ENCODE measurements around the gene SPDEF. TPM values are rescaled to one million over a fixed set of nuclear protein-coding genes. Genes with fewer than 3 reads are reported as not detected.

SPDEF gene
- total RNA-seq, 1 experiment from 2014 or later: not detected

- no peaks in the 10 kb centered on the region for H3K27me3 Mint-ChIP-seq (ENCODE audit: insufficient read depth, unreplicated experiment)
- intact Hi-C loops (cut with micrococcal nuclease): no loop called here
Observed at GRCh38 chr6:34540222-34540621, 15.9 kb downstream of the SPDEF start.

GRCh38 chr6:34539181-34539580, 16.9 kb downstream of the SPDEF start:
- Mint-ChIP-seq H3K27ac (ENCODE audit: low read depth, unreplicated experiment) (no peak overlapping the region), H3K27me3 (ENCODE audit: insufficient read depth, unreplicated experiment) (no peaks in the 10 kb centered on the region), H3K4me1 (ENCODE audit: insufficient read depth, unreplicated experiment) (peaks cover 9% of the 10 kb centered on the region), H3K9me3 (ENCODE audit: unreplicated experiment) (no peaks in the 10 kb centered on the region), H3K4me3 (ENCODE audit: unreplicated experiment) (no peak overlapping the region), H3K36me3 (ENCODE audit: insufficient read depth, unreplicated experiment) (no peaks in the 10 kb centered on the region)
- no TSS peak for BruUV-seq (replicated peaks)
- POLR2A ChIA-PET: no interaction called here
- no peak for DNase-seq (ENCODE audit: unreplicated experiment)
- intact Hi-C loops (cut with micrococcal nuclease): no loop called here
- CTCF ChIA-PET: no interaction called here
- TF ChIP-seq CTCF (IDR thresholded peaks at IDR 0.05; ENCODE audit: unreplicated experiment): no peak

More at GRCh38 chr6:34540222-34540621, 15.9 kb downstream of the SPDEF start:
- POLR2A ChIA-PET: no interaction called here
- Mint-ChIP-seq H3K4me3 (ENCODE audit: unreplicated experiment) (no peak overlapping the region), H3K4me1 (ENCODE audit: insufficient read depth, unreplicated experiment) (peaks cover 9% of the 10 kb centered on the region), H3K36me3 (ENCODE audit: insufficient read depth, unreplicated experiment) (no peaks in the 10 kb centered on the region), H3K27ac (ENCODE audit: low read depth, unreplicated experiment) (no peak overlapping the region), H3K9me3 (ENCODE audit: unreplicated experiment) (no peaks in the 10 kb centered on the region)
- CTCF ChIA-PET: interaction anchor here (0.9 kb wide), 1 partner anchor 81 kb away, joined by 4 read pairs; no protein-coding TSS in a partner anchor
- no peak for TF ChIP-seq CTCF (IDR thresholded peaks at IDR 0.05; ENCODE audit: unreplicated experiment)
- BruUV-seq (replicated peaks): no TSS peak
- no peak for DNase-seq (ENCODE audit: unreplicated experiment)

GRCh38 chr6:34538581-34538980, 17.5 kb downstream of the SPDEF start:
- TF ChIP-seq CTCF (IDR thresholded peaks at IDR 0.05; ENCODE audit: unreplicated experiment): no peak
- H3K36me3 Mint-ChIP-seq (ENCODE audit: insufficient read depth, unreplicated experiment): no peaks in the 10 kb centered on the region
- intact Hi-C loops (cut with micrococcal nuclease): no loop called here
- POLR2A ChIA-PET: no interaction called here
- CTCF ChIA-PET: no interaction called here
- no peak for DNase-seq (ENCODE audit: unreplicated experiment)
- H3K27me3 Mint-ChIP-seq (ENCODE audit: insufficient read depth, unreplicated experiment): no peaks in the 10 kb centered on the region
- BruUV-seq (replicated peaks): no TSS peak
- H3K27ac Mint-ChIP-seq (ENCODE audit: low read depth, unreplicated experiment): no peak overlapping the region
- peaks cover 7% of the 10 kb centered on the region for H3K4me1 Mint-ChIP-seq (ENCODE audit: insufficient read depth, unreplicated experiment)
- no peak overlapping the region for H3K4me3 Mint-ChIP-seq (ENCODE audit: unreplicated experiment)
- H3K9me3 Mint-ChIP-seq (ENCODE audit: unreplicated experiment): no peaks in the 10 kb centered on the region

GRCh38 chr6:34537922-34538550, 18.1 kb downstream of the SPDEF start:
- H3K36me3 Mint-ChIP-seq (ENCODE audit: insufficient read depth, unreplicated experiment): no peaks in the 10 kb centered on the region
- H3K4me1 Mint-ChIP-seq (ENCODE audit: insufficient read depth, unreplicated experiment): peaks cover 2% of the 10 kb centered on the region
- intact Hi-C loops (cut with micrococcal nuclease): no loop called here
- no peak for DNase-seq (ENCODE audit: unreplicated experiment)
- no peaks in the 10 kb centered on the region for H3K27me3 Mint-ChIP-seq (ENCODE audit: insufficient read depth, unreplicated experiment)
- H3K4me3 Mint-ChIP-seq (ENCODE audit: unreplicated experiment): no peak overlapping the region
- BruUV-seq (replicated peaks): no TSS peak
- no peak overlapping the region for H3K27ac Mint-ChIP-seq (ENCODE audit: low read depth, unreplicated experiment)
- ChIA-PET POLR2A (no interaction called here), CTCF (no interaction called here)
- TF ChIP-seq CTCF (IDR thresholded peaks at IDR 0.05; ENCODE audit: unreplicated experiment): no peak
- no peaks in the 10 kb centered on the region for H3K9me3 Mint-ChIP-seq (ENCODE audit: unreplicated experiment)

All from MCF 10A (cell line).